ENCODE results near the gene PCDHA10.

DNA sequence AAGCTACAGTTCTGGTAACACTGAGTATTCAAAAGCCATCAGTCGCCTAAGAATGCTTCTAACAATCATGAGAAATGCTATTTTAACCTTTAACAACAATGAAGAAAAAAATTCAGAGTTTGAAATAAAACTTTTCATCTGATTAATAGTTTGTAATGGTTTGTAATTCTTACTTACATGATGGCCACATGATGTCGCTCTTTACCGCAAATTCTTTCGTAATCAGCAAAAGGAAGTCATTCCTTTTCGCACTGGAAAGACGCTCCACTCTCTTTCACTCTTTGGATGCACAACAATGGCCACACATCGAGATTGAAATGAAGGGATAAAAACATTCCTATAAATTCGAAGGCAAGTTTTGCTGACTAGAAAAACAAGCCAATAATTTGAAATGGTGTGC, 21.7 kb upstream of the PCDHA10 start, which contains the start of gene PCDHA7:
- no peak for TF ChIP-seq POLR2A (IDR thresholded peaks at IDR 0.05)
- TF ChIP-seq, protein P1, sequence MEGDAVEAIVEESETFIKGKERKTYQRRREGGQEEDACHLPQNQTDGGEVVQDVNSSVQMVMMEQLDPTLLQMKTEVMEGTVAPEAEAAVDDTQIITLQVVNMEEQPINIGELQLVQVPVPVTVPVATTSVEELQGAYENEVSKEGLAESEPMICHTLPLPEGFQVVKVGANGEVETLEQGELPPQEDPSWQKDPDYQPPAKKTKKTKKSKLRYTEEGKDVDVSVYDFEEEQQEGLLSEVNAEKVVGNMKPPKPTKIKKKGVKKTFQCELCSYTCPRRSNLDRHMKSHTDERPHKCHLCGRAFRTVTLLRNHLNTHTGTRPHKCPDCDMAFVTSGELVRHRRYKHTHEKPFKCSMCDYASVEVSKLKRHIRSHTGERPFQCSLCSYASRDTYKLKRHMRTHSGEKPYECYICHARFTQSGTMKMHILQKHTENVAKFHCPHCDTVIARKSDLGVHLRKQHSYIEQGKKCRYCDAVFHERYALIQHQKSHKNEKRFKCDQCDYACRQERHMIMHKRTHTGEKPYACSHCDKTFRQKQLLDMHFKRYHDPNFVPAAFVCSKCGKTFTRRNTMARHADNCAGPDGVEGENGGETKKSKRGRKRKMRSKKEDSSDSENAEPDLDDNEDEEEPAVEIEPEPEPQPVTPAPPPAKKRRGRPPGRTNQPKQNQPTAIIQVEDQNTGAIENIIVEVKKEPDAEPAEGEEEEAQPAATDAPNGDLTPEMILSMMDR (IDR thresholded peaks at IDR 0.05): no peak
